HG03442 (cell line): ENCODE data around the gene CD2AP.
"Not testable (repeated sequence)": the region's sequence is repeated elsewhere in the genome, so short reads cannot be mapped to it uniquely, and the experiment has no call there.

ENCODE experiments used
- ATAC-seq: cut with Tn5 transposase; IDR thresholded peaks from one replicate; pipeline ENCODE4 v1.9.1; 2021; ENCODE audit warnings: mild to moderate bottlenecking, moderate library complexity; ENCODE audit not compliant: unreplicated experiment

Gene CD2AP

DNA sequence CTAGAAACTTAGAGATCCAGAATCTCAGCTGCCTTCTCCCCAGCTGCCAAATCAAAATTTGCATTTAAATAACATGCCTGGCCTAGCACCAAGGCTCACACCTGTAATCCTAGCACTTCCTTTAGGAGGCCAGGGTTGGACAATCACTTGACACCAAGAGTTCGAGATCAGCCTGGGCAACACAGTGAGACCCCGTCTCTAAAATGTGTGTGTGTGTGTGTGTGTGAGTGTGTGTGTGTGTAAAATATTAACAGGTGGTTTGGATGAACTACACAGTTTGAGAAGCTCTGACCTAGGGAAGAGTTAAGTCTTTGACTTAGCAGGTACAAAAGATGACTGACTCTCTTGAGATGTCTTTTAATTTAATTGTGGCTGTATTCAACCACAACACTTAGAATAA is 20.2 kb upstream of the CD2AP start:
- no peak for ATAC-seq

DNA sequence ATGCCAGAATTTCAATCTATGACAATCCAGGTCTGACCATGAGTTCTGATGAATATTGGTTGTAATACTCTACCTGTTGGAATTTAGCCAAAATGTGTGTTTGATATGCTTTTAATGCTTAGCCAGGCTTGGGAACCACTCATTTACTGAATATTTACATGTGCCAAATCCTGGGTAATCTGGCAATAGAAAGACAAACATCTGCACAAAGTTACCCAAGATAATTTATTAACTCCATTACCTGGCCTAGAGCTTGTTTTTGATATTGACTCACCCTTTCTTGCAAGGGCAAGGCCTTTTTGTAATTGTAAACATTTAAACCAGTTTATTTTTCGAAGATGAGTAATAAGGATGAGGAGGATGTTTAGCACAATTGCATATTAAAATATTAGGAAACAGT is 13.5 kb upstream of the CD2AP start:
- no peak for ATAC-seq

DNA sequence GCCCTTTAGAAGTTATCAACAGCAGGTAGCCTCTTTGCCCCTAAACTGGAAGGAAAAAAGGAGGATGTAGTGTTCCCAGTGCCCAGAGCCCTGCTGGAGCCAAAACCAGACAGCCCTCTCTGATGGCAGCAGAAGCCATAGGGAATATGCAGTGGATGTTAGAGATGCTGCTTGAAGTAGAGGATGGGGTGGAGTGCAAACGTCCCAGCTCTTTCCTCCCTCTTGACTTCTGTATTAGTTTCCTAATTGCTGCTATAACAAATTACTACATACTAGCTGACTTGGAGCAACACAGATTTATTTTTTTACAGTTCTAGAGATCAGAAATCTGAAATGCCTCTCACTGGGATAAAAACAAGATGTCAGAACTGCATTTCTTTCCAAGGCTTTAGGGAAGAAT is 12.5 kb upstream of the CD2AP start:
- ATAC-seq = no peak

DNA sequence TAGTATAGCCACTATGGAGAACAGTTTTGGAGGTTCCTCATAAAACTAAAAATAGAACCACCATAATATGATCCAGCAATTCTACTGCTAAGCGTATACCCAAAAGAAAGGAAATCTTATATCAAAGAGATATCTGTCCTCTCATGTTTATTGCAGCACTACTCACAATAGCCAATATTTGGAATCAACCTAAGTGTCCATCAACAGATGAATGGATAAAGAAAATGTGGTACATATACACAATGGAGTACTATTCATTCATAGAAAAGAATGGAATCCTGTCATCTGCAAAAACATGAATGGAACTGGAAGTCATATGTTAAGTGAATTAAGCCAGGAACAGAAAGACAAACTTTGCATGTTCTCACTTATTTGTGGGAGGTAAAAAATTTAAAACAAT is 5.7 kb upstream of the CD2AP start:
- no peak for ATAC-seq

- no peak for ATAC-seq
These were observed 3.7 kb upstream of the CD2AP start for GRCh38 chr6:47473791-47474346.

- ATAC-seq = no peak
These were observed 2.2 kb upstream of the CD2AP start for GRCh38 chr6:47475319-47475816.

DNA sequence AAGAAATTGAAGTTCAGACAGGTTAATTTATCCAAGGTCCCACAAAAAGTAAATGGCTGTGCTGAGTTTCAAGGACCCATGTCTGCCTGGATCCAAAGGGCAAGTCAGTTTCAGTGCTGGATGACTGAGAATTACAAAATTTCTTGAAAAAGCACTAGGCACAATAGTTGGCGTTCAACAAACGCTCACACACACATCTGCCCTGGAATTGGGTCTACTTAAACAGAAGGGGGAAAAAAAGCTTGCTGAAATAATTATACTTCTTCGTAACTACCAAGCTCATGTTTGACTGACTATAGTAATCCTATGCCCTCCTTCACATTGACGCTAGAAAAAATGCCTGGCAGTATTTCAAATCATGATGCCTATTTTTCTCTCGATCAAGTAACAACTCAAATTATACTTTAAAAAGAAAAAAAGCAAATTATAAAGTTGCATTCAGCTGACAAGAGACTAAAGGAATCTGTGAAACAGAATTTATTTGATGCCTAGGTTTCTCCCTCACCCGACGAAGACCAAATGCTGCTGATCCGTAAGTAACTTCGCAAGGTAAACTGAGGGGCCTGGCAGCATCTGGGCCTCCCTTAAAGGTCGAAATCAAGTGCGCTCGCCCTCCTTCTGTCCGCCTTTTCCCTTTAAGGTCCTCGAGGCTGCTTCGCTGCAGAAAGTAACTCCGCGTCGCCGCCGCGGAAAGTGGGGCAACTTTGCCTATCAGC is 650 bp upstream of the CD2AP start:
- ATAC-seq = no peak

DNA sequence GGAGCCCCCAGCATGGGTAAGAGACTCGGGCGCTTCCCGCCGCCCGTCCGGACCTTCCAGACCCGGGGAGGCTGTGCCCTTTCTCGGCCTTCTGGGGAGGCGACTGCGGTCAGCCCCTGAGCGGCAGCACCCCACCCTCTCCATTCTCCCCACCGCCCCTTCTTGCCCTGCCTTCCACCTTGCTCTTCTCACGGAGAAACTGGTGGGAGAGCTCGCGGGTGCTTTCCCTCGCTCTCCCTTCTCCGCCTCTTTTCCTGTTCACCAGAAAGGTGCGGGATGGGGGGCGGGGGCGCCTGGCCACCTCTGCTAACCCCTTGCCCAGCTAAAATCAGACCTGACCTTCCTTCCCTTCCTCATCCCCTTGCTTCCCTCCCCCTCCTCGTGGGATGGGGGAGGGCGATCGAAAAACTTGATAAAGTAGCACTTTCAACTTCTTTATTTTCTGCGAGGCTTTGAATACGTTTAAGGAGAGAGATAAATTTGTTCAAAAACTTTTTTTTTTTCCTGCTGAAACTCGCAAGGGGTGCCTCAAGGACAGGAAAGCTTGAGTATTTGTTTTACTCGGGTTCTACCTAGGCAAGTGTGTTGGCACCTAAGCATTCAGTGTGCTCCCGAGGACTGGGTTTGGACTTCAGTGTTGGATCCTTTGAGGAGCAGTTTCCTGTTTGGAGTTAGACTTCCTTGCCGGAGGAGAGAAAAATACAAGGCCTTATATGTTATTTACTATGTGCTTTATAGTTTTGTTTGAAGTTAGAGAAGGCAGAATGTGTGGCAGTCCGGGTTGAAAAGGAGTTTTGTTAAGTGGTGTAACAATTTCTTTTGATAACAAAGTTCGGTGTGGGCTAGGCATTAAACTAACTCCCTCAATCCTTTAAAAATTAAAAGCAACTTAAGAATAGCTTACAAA is 897 bp downstream of the CD2AP start:
- ATAC-seq = peak; percentile 1

DNA sequence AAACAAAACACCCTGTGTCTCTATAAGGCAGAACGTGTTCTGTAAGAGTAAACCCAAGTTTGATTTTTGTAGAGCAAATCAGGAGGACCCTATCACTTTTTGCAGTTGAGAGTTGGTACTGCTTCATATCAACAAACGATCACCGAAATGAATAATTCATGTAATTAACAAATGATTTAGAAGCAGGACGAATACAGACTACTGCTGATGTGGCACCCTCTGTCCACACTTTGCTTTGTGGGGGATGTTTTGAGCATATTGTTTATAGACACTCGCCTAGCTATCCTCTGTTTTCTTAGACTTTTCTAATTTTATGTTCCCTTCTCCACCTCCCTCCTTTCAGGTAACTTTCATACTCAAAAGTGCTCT is 1.5 kb downstream of the CD2AP start:
- no peak for ATAC-seq

- ATAC-seq = no peak
These were observed 2.3 kb downstream of the CD2AP start for GRCh38 chr6:47479874-47480273.

DNA sequence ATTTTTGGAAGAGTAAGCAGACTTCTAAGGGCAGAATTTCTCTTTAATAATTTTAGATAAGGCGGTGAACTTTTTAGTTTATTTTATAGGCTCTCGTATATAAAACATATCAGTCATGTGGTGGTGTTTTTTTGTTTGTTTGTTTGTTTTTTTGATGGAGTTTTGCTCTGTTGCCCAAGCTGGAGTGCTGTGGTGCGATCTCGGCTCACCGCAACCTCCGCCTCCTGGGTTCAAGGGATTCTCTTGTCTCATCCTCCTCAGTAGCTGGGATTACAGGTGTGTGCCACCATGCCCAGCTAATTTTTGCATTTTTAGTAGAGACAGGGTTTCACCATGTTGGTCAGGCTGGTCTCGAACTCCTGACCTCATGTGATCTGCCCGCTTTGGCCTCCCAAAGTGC is 3.6 kb downstream of the CD2AP start:
- ATAC-seq = not testable (repeated sequence)

GRCh38 chr6:47481806-47482205 is 4.2 kb downstream of the CD2AP start:
- no peak for ATAC-seq

- peak; percentile 31 for ATAC-seq
These were observed 5.9 kb downstream of the CD2AP start for GRCh38 chr6:47483516-47483852.

DNA sequence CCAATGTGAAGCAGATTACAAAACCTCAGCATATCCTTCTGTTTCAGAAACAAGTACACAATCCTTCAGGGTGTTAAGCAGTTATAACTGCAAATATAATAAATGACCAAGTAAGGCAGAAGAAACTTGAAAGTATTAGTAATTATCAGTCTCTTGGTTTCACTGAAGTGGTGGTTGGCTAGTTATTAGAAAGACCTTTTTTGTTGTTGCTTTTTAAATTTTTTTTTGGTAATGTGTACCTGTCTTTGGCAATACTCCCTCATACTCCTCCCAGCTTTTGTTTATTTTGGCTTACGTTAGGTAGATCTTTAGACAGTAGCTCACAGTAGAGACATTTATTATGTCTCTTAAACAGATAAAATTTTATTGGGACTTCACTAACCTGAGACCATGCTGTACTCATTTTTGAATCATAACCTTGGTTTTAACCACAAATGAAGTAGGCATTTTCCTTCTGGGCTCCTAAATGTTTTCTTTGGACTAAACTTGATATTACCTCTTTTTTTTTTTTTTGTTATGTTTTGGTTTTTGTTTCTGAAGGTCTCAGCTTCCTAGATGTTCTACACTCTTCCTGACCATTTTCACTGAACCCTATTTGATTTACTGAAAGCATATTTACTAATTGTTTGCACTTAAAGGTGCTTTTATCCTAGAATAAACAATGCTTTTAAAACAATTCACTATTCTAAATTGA is 6.4 kb downstream of the CD2AP start:
- ATAC-seq = peak; percentile 40

DNA sequence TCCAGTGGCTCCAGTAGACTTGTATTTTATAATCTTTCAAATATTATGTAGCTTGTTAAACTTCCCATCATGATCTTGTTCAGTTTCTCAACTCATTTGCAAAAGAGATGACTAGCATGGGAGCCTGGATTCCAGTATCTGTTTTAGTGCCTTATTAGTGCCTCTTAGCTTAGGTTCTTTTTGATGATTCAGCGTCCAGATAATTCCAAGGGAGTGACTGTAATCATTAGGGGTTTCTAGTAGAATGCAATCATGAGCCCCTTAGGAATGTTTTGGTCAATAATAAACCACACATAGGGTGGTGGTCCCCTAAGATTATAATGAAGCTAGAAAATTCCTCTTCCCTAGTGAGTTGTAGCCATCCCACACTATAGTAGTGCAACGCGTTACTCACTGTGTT is 7.0 kb downstream of the CD2AP start:
- no peak for ATAC-seq

- ATAC-seq = no peak
These were observed 7.5 kb downstream of the CD2AP start for GRCh38 chr6:47485083-47485482.

DNA sequence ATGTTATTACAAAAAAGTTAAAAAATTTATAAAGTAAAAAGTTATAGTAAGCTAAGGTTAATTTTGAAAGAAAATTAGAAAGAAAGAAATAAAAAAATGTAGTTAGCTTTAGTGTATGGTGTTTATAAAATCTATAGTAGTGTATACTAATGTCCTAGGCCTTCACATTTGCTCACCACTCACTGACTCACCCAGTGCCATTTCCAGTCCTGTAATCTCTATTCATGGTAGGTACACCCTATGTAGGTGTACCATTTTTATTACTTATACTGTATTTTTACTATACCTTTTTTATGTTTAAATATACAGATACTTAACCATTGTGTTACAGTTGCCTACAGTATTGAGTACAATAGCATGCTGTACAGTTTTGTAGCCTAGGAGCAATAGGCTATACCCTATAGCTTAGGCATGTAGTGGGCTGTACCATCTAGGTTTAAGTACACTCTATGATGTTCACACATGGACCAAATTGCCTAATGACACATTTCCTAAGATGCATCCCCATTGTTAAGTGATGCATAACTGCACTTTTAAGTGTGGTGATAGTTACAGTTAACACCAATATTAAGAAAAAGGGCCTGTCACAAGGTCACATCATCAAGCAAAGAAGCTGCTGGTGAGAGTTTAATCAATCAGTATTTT is 8.0 kb downstream of the CD2AP start:
- ATAC-seq = no peak

DNA sequence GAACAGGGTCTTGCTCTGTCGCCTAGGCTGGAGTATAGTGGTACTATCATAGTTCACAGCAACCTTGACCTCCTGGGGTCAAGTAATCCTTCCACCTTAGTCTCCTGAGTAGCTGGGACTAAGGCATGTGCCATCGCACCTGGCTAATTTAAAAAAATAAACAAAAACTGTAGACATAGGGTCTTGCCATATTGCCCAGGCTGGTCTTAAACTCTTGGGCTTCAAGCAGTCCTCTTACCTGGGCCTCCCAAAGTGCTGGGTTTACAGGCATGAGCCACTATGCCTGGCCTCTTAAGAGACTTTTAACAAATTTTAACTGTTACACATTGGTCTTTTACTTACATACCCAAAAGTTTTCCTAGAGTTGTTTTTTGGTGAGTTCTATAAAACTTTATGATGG is 12.4 kb downstream of the CD2AP start:
- ATAC-seq = no peak

GRCh38 chr6:47490676-47491075 is 13.1 kb downstream of the CD2AP start:
- ATAC-seq = no peak

- no peak for ATAC-seq
These were observed 14.8 kb downstream of the CD2AP start for GRCh38 chr6:47492355-47492754.

DNA sequence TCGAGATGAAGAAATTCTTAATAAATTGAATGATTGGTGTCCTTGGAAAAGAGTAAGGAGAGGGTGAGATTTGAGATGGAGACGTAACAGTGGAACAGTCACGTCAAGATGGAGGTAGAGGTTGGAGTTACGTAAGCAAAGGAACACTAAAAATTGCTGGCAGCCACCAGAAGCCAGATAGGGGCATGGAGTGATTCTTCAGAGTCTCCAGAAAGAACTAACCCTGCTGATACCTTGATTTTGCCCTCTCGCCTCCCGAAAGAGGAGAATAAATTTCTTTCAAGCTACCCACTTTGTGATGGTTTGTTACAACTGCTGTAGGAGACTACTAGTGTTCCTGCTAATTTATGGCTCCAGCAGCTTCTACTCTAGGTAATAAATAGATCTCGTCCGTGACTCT is 17.6 kb downstream of the CD2AP start:
- ATAC-seq = no peak
